Neural progenitor cell (in vitro differentiated cells): ENCODE measurements around the gene RERE.

Source experiments
- CTCF ChIP-seq: fragments of 200-600 bp; sonication (generic); IDR thresholded peaks from 2 replicates; pipeline ENCODE4 v1.5.1; 2017; ENCODE audit warnings: antibody characterized with exemption, mild to moderate bottlenecking
- EZH2 ChIP-seq: fragments of 200-600 bp; sonication (generic); IDR thresholded peaks from 2 replicates; pipeline ENCODE4 v1.6.1; 2017; ENCODE audit warnings: antibody characterized with exemption, mild to moderate bottlenecking, moderate library complexity
- EZH2phosphoT487 ChIP-seq: fragments of 200-600 bp; sonication (generic); IDR thresholded peaks from 2 replicates; pipeline ENCODE4 v1.6.1; 2017; ENCODE audit warnings: antibody characterized with exemption

- no peak for TF ChIP-seq CTCF
- no peak for TF ChIP-seq EZH2phosphoT487
- TF ChIP-seq EZH2 = no peak
These were observed 218.7 kb downstream of the RERE start for GRCh38 chr1:8598783-8599182.
